Measurements from ENCODE around the gene EXOC6B. TPM values are rescaled to one million over a fixed set of nuclear protein-coding genes. Genes with fewer than 3 reads are reported as not detected.
"Not testable (repeated sequence)": the region's sequence is repeated elsewhere in the genome, so short reads cannot be mapped to it uniquely, and the experiment has no call there.

Gene EXOC6B
- total RNA-seq, 3 donors from 2014 or later, result 32.2 to 49.2 (median 37.0) TPM

DNA sequence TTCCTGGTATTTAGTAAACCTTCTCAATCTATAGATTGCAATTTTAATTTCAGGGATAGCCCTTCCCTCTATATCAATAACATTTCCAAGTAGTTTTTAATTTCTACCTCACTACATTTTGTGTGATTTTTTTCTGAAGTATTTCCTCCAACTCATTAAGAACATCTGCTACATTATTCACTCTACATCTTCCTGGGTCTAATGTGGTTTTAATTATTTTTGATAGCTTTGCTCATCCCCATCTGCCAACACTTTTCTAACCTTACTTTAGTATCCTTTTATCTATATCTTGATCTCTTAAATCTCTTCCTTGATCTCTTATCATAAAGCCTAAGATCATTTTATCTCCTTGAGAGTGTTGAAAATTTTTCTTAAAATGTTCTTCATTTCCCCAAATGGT lies 399.8 kb downstream of the EXOC6B start:
- Histone ChIP-seq H3K27ac (no peak overlapping the region), H3K27me3 (no peaks in the 10 kb centered on the region), H3K9me3 (peaks cover 0 to 8% of the 10 kb centered on the region in 2 donors), H3K4me1 (no peaks in the 10 kb centered on the region), H3K36me3 (no peaks in the 10 kb centered on the region), H3K4me3 (no peak overlapping the region)
- intact Hi-C loops (cut with DNase I; ENCODE audit: low total_unique reads), result no loop called here
- no peak for DNase-seq (ENCODE audit: low spot score in 2 of 2)
- TF ChIP-seq POLR2AphosphoS5 (IDR thresholded peaks at IDR 0.05) (no peak), CTCF (IDR thresholded peaks at IDR 0.05) (no peak), POLR2A (IDR thresholded peaks at IDR 0.05) (no peak)

DNA sequence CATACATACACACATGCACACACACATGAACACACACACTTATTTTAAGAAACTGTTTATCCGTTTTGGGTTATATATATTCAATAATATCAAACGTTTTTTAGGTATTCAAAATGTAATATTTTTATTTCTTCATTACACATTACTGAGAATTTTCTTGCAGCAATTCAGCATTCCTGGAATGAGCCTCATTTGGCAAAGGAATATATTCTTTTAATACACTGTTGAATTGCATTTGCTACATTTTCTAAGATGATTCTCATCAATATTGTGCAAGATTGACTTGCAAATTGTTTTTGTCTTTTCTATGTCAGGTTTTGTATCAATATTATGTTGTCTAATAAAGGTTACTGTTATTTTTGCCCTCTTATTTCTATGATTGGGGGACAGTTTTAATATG lies 402.1 kb downstream of the EXOC6B start:
- H3K4me3 ChIP-seq, result no peak overlapping the region
- TF ChIP-seq POLR2AphosphoS5 (IDR thresholded peaks at IDR 0.05), result no peak
- TF ChIP-seq CTCF (IDR thresholded peaks at IDR 0.05), result no peak
- TF ChIP-seq POLR2A (IDR thresholded peaks at IDR 0.05), result no peak
- H3K36me3 ChIP-seq, result no peaks in the 10 kb centered on the region
- peaks cover 0 to 8% of the 10 kb centered on the region in 2 donors for H3K9me3 ChIP-seq
- no peak overlapping the region for H3K27ac ChIP-seq
- no peak for DNase-seq (ENCODE audit: low spot score in 2 of 2)
- intact Hi-C loops (cut with DNase I; ENCODE audit: low total_unique reads), result no loop called here
- H3K27me3 ChIP-seq, result no peaks in the 10 kb centered on the region
- H3K4me1 ChIP-seq, result no peaks in the 10 kb centered on the region

- H3K4me3 ChIP-seq; intact Hi-C loops (cut with DNase I; ENCODE audit: low total_unique reads); H3K27ac ChIP-seq; H3K36me3 ChIP-seq; H3K4me1 ChIP-seq; DNase-seq (ENCODE audit: low spot score in 2 of 2); H3K9me3 ChIP-seq; H3K27me3 ChIP-seq: not testable (repeated sequence)
Observed at GRCh38 chr2:72421771-72422379, 404.0 kb downstream of the EXOC6B start.

DNA sequence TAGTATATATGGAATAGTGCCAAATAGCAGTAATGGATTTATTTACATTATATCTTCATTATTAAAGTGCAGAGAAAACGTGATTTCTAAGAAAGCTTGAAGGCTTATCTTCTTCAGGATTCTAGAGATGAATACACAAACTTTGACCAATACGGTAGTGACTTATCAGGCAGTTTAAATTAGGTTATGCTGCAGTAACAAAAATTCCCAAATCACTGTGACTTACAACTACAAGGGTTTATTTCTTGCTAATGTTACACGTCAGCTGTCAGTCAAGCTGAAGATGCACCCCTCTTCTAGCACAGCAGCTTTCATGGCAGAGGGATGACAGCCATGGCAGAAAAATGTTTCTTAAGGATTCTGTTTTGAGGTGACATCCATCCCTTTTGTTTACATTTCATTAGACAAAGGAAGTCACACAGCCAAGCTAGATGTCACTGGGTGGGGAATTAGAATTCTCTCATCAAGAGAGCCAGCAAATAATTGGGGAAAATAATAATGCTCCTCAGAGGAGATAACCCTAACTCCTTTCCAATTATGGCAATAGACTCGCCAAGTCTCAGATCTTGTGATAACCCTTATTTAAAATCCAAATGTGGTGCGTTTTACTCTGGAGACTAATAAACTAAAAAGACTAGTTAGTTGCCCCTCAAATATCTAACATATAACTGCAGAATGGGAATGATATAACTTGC lies 409.9 kb downstream of the EXOC6B start:
- no peaks in the 10 kb centered on the region for H3K4me1 ChIP-seq
- no peak for DNase-seq (ENCODE audit: low spot score in 2 of 2)
- H3K9me3 ChIP-seq, result no peaks in the 10 kb centered on the region
- no peak overlapping the region for H3K4me3 ChIP-seq
- intact Hi-C loops (cut with DNase I; ENCODE audit: low total_unique reads), result no loop called here
- no peak overlapping the region for H3K27ac ChIP-seq
- no peaks in the 10 kb centered on the region for H3K27me3 ChIP-seq
- TF ChIP-seq CTCF (IDR thresholded peaks at IDR 0.05) (no peak), POLR2AphosphoS5 (IDR thresholded peaks at IDR 0.05) (no peak), POLR2A (IDR thresholded peaks at IDR 0.05) (no peak)
- no peaks in the 10 kb centered on the region for H3K36me3 ChIP-seq

GRCh38 chr2:72415241-72415661 lies 410.6 kb downstream of the EXOC6B start:
- no peak for DNase-seq (ENCODE audit: low spot score in 2 of 2)
- Histone ChIP-seq H3K36me3 (no peaks in the 10 kb centered on the region), H3K4me1 (no peaks in the 10 kb centered on the region), H3K27me3 (no peaks in the 10 kb centered on the region), H3K4me3 (no peak overlapping the region), H3K9me3 (no peaks in the 10 kb centered on the region), H3K27ac (no peak overlapping the region)
- intact Hi-C loops (cut with DNase I; ENCODE audit: low total_unique reads), result no loop called here
- TF ChIP-seq POLR2A (IDR thresholded peaks at IDR 0.05), result no peak
- TF ChIP-seq POLR2AphosphoS5 (IDR thresholded peaks at IDR 0.05), result no peak
- TF ChIP-seq CTCF (IDR thresholded peaks at IDR 0.05), result no peak
